Stimulated activated naive B cell treated with anti-CD40 and anti-IgM and Interleukin-4, amounts not matched to agents 10 μg/mL and 1 μg/mL and 100 μg/mL, for 72 hours (primary cell): ENCODE measurements around the gene RHOD.

Source experiments
- ATAC-seq, 2 donors: fragments of 150-1000 bp; cut with Tn5 transposase; replicated peaks; 2 replicates each; pipeline ENCODE4 v1.10.0; 2021; ENCODE audit warnings: moderate library complexity in 1 of 2
- DNase-seq: peaks from one replicate; pipeline ENCODE4 v3.0.0; 2021
- H3K27ac Mint-ChIP-seq: one replicate; pipeline ENCODE4 v1.8.0; 2022; ENCODE audit warnings: mild to moderate bottlenecking, mixed read lengths
- H3K27me3 Mint-ChIP-seq, 2 donors: one replicate each; pipeline ENCODE4 v1.8.0; 2022; ENCODE audit warnings: mixed read lengths in 2 of 2
- H3K36me3 Mint-ChIP-seq, 2 donors: one replicate each; pipeline ENCODE4 v1.8.0; 2022; ENCODE audit warnings: mixed read lengths in 2 of 2, mild to moderate bottlenecking in 1 of 2
- H3K4me1 Mint-ChIP-seq, 2 donors: one replicate each; pipeline ENCODE4 v1.8.0; 2022; ENCODE audit warnings: mixed read lengths in 2 of 2, mild to moderate bottlenecking in 1 of 2
- H3K4me3 Mint-ChIP-seq, 2 donors: one replicate each; pipeline ENCODE4 v1.8.0; 2022; ENCODE audit warnings: mild to moderate bottlenecking in 2 of 2, mixed read lengths in 2 of 2, moderate library complexity in 1 of 2
- H3K9me3 Mint-ChIP-seq, 2 donors: one replicate each; pipeline ENCODE4 v1.8.0; 2022; ENCODE audit warnings: mixed read lengths in 2 of 2, mild to moderate bottlenecking in 1 of 2

Gene RHOD

DNA sequence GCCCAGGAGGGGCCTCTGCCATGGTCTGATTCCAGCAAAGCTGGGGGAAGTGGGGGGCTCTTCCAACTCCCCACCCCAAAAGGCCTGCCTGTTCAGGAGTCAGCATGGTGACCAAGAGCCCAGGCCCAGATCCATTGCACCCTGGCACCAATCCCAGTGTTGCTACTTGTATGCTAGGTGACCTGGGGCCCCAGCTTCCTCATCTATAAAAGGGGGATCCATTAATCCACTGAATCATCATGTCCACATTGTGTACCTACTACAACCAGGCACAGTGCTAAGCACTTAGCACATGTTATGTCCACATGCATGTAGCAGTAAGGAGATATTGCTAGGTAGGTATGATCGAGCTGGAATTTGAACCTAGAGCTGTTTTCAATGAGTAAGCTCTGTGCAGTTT lies 31.7 kb upstream of the RHOD start:
- no peak for DNase-seq
- Mint-ChIP-seq H3K9me3 (no peaks in the 10 kb centered on the region), H3K27me3 (peaks cover 67 to 87% of the 10 kb centered on the region in 2 donors), H3K4me1 (peaks cover 24 to 26% of the 10 kb centered on the region in 2 donors), H3K27ac (no peak overlapping the region), H3K36me3 (no peaks in the 10 kb centered on the region), H3K4me3 (no peak overlapping the region)
- ATAC-seq: no peak

DNA sequence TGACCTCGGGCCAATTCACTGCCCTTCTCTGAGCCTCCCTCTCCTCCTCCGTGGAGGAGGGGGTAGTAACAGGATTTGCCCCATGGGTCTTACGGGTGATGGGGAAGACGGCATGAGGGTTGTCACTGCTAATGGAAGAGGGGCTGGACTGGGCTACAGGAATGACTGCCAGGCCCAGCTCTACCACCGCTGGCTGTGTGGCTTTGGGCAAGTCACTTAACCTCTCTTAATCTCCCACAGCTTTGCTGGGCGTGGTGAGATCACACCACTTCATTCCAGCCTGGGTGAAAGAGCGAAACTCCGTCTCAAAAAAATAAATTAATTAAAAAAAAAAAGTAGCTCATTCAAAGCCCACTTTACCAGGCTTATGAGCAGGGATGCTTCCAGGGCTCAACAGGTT lies 30.9 kb upstream of the RHOD start:
- no peaks in the 10 kb centered on the region for H3K9me3 Mint-ChIP-seq
- H3K4me3 Mint-ChIP-seq: no peak overlapping the region
- no peak for ATAC-seq
- no peak for DNase-seq
- no peak overlapping the region for H3K27ac Mint-ChIP-seq
- H3K27me3 Mint-ChIP-seq: peaks cover 67 to 91% of the 10 kb centered on the region in 2 donors
- no peaks in the 10 kb centered on the region for H3K36me3 Mint-ChIP-seq
- peaks cover 22 to 26% of the 10 kb centered on the region in 2 donors for H3K4me1 Mint-ChIP-seq

DNA sequence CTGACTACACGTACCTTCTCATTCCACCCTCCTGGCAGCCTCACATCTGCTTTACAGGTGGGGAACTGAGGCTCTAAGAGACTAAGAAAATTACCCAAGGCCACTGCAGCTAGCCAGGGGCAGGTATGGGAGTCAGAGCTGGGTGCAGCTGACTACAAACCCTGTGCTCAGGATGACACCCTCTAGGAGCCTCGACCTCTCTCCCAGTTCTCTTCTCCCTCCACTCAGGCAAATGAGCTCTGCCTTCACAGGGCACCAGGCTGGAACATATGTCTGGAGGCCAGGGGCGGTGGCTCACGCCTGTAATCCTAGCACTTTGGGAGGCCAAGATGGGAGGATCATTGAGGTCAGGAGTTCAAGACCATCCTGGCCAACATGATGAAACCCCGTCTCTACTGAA lies 29.7 kb upstream of the RHOD start:
- Mint-ChIP-seq H3K9me3 (no peaks in the 10 kb centered on the region), H3K4me3 (no peak overlapping the region), H3K36me3 (no peaks in the 10 kb centered on the region), H3K27ac (no peak overlapping the region), H3K27me3 (peaks cover 68 to 91% of the 10 kb centered on the region in 2 donors), H3K4me1 (peaks cover 30 to 31% of the 10 kb centered on the region in 2 donors)
- DNase-seq (no peak), ATAC-seq (no peak)

DNA sequence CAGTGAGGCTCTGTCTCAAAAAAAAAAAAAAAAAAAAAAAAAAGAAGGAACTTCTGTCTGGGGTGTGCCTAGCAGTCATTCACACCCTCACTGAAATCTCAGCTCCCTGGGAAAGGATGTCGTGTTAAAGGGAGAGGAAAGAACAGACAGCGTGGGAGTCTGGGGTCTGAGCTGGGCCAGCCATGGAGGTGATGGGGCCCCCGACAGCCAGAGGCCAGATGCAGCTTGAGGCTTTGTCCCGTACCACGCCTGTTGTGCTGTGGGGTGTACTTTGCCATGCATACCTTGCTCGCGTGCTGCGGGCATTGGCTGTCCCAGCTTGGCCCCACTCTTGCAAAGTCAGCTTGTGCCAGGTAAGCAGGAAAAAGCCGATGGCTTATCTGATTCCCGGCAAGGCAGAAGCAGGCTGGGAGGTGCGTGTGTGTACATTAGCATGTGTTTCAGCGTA lies 29.1 kb upstream of the RHOD start:
- peaks cover 28 to 34% of the 10 kb centered on the region in 2 donors for H3K4me1 Mint-ChIP-seq
- no peak overlapping the region for H3K4me3 Mint-ChIP-seq
- H3K9me3 Mint-ChIP-seq: no peaks in the 10 kb centered on the region
- H3K36me3 Mint-ChIP-seq: no peaks in the 10 kb centered on the region
- H3K27ac Mint-ChIP-seq: no peak overlapping the region
- ATAC-seq: peak in 1 of 2 donors; percentile 11
- peaks cover 68 to 91% of the 10 kb centered on the region in 2 donors for H3K27me3 Mint-ChIP-seq
- DNase-seq: no peak

DNA sequence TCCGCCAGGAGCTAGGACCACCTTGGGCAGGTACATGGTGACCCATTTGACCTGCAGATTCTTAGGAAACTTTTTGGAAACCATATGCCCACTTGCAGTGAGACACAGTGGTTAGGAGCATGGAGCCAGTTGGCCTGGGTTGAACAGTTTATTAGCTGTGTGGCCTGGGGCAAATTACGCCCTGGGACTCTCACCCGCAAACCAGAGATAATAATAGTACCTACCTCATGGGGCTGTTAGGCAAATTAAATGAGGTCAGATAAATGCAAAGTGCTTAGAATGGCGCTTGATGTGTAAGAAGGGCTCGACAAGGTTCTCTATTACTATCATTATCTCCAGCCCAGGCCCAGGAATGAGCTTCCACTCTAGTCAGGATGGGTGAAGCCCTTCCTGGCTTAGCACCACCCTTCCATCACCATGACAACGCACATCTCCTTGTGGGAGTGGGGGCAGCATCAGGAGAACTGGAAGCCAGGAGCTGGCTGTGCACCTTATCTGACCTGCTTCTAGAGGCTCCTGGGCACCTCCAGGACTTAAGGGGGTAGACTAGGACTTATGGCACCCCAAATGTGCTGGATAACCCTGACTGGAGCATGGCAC lies 28.6 kb upstream of the RHOD start:
- Mint-ChIP-seq H3K27ac (no peak overlapping the region), H3K36me3 (no peaks in the 10 kb centered on the region), H3K9me3 (no peaks in the 10 kb centered on the region), H3K4me3 (no peak overlapping the region), H3K4me1 (peaks cover 27 to 34% of the 10 kb centered on the region in 2 donors), H3K27me3 (peaks cover 66 to 90% of the 10 kb centered on the region in 2 donors)
- ATAC-seq: peak; percentile 48 to 66
- no peak for DNase-seq

DNA sequence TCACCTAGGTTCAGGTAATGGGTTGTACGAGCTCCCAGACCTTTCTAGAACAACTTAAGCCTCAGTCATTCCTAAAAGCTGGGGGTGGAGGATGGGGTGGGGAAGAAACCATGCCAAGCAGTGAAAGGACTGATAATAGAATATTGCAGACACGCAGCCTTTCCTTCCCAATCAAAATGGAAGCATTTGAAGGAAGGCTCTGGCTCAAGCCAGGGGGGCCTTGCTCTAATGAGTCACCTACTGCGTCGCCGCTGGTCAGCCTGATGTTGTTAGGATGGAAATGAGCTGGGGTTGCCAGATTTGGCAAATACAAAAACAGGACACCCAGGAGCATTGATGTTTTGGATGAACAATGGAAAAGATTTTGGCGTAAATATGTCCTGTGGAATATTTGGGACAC lies 27.5 kb upstream of the RHOD start:
- ATAC-seq (no peak), DNase-seq (no peak)
- Mint-ChIP-seq H3K9me3 (no peaks in the 10 kb centered on the region), H3K4me1 (peaks cover 23 to 25% of the 10 kb centered on the region in 2 donors), H3K4me3 (no peak overlapping the region), H3K36me3 (no peaks in the 10 kb centered on the region), H3K27ac (no peak overlapping the region), H3K27me3 (peaks cover 72 to 93% of the 10 kb centered on the region in 2 donors)

DNA sequence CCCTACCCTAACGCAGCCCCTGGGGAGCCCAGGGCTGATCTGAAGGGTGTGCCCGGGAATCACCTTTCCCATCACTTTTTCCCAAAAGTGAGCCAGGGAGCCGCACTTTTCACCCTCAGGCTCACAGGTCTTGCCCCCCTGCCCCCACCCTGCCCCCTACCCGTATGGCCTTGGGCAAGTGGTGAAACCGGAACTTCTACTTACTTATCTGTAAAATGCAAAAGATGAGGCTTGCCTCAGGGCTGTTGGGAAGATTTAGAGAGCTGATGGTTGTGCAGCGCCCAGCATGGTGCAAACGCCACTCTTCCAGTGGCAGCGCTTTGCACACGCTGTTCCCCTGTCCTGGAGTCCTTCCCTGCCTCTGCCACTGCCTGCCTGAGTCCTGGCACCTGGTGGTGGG lies 25.7 kb upstream of the RHOD start:
- DNase-seq (no peak), ATAC-seq (no peak)
- Mint-ChIP-seq H3K36me3 (no peaks in the 10 kb centered on the region), H3K27me3 (peaks cover 64 to 90% of the 10 kb centered on the region in 2 donors), H3K4me1 (peaks cover 11 to 12% of the 10 kb centered on the region in 2 donors), H3K9me3 (no peaks in the 10 kb centered on the region), H3K27ac (no peak overlapping the region), H3K4me3 (no peak overlapping the region)

DNA sequence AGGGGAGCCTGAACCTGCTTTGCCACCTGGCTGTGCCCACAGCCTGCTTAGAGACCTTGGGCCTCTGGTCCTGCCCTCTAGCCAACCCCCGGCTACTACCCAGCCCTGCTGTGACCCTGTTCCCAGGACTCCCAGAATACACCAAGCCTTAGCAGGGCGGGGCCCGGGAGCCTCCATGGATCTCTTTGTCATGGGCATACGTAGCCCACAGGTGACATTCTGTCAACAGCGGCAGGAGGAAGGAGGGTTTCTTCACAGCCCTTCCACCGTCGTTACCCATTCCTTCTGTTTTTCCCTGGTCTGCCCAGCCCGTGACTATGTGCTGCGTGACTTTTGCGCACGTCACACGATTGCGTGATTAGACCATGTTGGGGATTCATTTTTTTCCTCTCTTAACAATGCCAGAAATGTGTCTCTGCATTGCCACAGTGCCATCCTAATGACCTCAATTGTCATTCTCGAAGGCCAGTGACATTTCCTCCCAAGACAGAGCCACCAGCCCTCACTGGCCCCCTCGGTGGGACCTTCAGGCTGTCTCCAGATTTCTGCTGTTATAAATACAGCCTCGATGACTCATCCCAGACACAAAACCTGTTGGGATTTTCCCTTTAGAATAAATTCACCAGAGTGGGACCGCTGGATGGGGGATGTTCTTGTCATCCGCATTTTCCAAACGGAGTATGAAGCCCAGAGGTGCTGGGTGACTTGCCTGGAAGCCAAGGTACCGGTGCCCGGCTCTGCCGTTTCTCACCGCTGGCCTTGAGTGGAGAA lies 24.7 kb upstream of the RHOD start:
- Mint-ChIP-seq H3K36me3 (no peaks in the 10 kb centered on the region), H3K9me3 (no peaks in the 10 kb centered on the region), H3K27ac (no peak overlapping the region), H3K4me1 (peaks cover 11 to 12% of the 10 kb centered on the region in 2 donors), H3K27me3 (peaks cover 64 to 90% of the 10 kb centered on the region in 2 donors), H3K4me3 (no peak overlapping the region)
- no peak for DNase-seq
- ATAC-seq: no peak

DNA sequence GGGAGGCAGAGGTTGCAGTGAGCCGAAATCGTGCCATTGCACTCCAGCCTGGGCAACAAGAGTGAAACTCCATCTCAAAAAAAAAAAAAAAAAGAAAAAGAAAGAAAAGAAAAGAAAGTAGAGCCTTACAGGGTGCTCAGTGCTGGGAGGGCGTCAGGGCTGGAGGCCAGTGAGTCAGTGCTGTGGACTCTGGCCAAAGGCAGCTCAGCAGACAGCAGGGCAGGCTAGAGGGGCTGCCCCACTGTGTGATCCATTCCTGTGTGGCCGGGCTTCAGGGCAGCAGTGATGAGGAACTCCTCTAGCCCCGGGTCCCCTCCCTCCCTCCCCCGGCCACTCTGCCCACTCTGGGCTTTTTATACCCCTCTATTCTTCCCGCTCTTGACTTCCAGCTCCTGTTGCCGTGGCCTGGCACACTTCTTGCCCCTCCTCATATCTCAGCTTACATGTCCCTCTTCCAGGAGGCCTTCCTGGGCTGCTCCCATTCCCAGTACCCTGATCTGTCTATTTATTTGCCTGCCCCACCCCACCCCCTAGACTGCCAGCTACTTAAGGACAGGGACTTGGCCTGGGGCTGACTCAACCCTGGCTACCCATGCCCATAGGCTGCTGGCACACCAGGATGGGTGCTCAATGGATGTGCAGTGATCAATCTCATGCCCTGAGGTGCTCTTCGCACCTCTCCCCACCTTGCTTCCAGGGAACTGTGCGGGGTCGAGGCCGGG lies 23.7 kb upstream of the RHOD start:
- no peak for DNase-seq
- H3K9me3 Mint-ChIP-seq: no peaks in the 10 kb centered on the region

DNA sequence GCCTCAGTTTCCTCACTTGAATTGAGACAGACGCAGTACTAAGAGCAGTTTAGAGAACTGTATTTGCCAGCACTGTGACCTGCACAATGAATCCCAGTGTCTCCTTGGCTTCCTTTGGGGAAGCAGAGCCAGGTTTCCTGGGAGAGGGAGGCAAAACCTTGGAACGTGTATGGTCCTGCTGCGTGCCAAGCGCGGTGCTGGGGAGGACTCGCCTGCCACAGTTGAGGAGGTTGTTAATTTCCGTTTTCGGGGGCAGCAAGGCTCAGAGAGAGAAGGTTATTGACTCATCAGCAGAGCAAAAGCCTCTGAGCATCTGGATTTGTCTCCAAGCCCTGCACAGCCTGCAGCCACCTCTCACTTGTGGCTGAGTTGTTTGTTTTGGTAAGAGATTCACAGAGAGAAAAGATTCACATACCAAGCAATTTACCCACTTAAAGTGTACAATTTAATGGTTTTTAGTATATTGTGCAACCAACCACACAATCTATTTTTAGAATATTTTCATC lies 22.9 kb upstream of the RHOD start:
- H3K4me3 Mint-ChIP-seq: no peak overlapping the region
- no peaks in the 10 kb centered on the region for H3K9me3 Mint-ChIP-seq
- H3K36me3 Mint-ChIP-seq: no peaks in the 10 kb centered on the region
- no peak for DNase-seq
- ATAC-seq: peak in 1 of 2 donors; percentile 33
- H3K27ac Mint-ChIP-seq: no peak overlapping the region
- peaks cover 10 to 12% of the 10 kb centered on the region in 2 donors for H3K4me1 Mint-ChIP-seq
- peaks cover 66 to 79% of the 10 kb centered on the region in 2 donors for H3K27me3 Mint-ChIP-seq

More for the DNA sequence above, 23.7 kb upstream of the RHOD start:
- ATAC-seq: no peak
- Mint-ChIP-seq H3K27me3 (peaks cover 66 to 82% of the 10 kb centered on the region in 2 donors), H3K4me1 (peaks cover 11 to 12% of the 10 kb centered on the region in 2 donors), H3K36me3 (no peaks in the 10 kb centered on the region), H3K27ac (peak overlapping the region; percentile 52), H3K4me3 (no peak overlapping the region)

DNA sequence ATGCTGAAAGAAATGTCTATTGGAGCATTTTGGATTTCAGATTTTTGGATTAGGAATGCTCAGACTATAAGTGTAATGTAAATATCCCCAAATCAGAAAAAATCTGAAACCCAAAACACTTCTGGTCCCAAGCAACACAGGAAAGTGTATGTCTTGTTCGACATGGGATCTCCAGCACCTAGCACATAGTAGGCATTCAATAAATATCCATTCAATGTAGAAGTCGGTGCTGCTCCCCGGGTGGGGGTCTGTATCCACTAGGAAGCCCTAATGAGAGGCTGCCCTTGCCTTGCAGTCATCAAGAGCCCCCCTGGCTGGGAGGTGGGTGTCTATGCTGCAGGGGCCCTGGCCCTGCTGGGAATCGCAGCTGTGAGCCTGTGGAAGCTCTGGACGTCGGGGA lies 22.3 kb upstream of the RHOD start:
- Mint-ChIP-seq H3K27me3 (peaks cover 60 to 75% of the 10 kb centered on the region in 2 donors), H3K36me3 (no peaks in the 10 kb centered on the region), H3K27ac (no peak overlapping the region), H3K4me1 (peaks cover 10 to 12% of the 10 kb centered on the region in 2 donors), H3K4me3 (no peak overlapping the region), H3K9me3 (no peaks in the 10 kb centered on the region)
- ATAC-seq (no peak), DNase-seq (no peak)

DNA sequence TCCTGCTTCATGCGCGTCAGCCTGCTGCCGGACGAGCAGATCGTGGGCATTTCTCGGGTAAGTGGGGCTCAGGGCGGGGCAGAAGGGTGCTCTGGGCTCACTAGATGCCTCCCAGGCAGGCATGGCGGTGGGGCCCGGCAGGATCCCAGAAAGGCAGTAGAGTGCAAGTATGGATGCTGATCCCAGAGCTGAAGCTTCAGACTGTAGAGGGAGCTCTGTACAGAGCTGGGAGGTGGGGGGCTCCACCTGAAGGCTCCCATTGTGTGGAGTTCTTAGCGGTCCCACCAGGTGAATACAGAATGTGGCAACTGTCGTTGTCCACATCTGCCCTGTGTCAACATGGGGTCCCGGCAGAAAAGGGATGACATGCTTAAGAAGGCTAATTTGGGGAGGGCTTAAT lies 16.5 kb upstream of the RHOD start:
- no peak overlapping the region for H3K27ac Mint-ChIP-seq
- H3K9me3 Mint-ChIP-seq: no peaks in the 10 kb centered on the region
- no peak for ATAC-seq
- peaks cover 55 to 70% of the 10 kb centered on the region in 2 donors for H3K27me3 Mint-ChIP-seq
- no peak overlapping the region for H3K4me3 Mint-ChIP-seq
- DNase-seq: no peak
- H3K4me1 Mint-ChIP-seq: peaks cover 11 to 16% of the 10 kb centered on the region in 2 donors
- no peaks in the 10 kb centered on the region for H3K36me3 Mint-ChIP-seq

DNA sequence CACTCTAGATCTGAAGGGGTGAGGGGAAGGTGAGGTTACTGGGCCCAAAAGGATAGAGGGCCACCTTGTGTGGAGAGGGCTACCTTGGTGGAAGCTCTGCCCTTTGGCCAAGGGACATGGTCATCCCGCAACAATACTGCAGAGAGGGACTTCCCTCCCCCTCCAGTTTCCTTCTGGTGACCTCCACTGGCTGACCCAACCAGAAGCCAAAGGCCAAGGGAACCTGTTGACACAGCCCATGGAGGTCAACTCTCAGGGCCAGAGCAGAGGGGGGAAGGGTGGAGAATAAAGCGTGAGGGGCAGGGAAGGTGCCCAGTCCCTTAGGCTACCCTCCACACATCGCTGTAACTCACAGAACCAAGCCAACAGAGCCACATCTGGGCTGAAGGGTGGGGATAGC lies 15.0 kb upstream of the RHOD start:
- H3K4me3 Mint-ChIP-seq: no peak overlapping the region
- ATAC-seq (no peak), DNase-seq (no peak)
- H3K27me3 Mint-ChIP-seq: peaks cover 52 to 65% of the 10 kb centered on the region in 2 donors
- H3K9me3 Mint-ChIP-seq: no peaks in the 10 kb centered on the region
- peaks cover 16 to 18% of the 10 kb centered on the region in 2 donors for H3K4me1 Mint-ChIP-seq
- no peaks in the 10 kb centered on the region for H3K36me3 Mint-ChIP-seq
- H3K27ac Mint-ChIP-seq: no peak overlapping the region

DNA sequence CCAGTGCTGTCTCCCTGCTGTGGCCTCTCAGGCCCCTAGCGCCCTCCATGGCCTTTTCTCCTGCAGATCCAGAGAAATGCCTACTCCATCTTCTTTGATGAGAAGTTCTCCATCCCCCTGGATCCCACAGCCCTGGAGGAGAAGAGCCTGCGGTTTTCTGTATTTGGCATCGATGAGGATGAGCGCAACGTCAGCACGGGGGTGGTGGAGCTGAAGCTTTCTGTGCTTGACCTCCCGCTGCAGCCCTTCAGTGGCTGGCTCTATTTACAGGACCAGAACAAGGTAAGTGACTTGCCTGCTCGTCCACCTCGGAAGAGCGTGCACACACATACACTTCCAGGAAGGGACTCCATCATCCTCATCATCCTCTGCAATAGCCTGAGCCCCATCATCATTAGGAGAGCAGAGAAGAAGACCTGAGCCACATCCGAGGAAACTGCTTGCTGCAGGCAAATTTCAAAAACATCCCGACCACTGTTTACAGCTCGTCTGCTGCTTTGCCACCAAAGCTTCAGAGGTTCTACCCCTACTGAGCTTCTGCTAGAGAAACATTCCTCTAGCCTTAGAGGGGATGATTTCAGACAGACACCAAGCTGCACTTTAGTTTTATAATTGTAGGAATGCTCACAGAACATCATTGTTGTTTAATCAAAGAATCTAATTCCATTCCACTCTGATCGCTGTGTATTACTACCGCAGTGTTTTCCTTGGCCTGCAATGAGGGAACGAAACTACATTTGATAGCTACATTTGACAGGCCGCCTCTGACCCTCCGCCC lies 12.9 kb upstream of the RHOD start:
- H3K4me3 Mint-ChIP-seq: no peak overlapping the region
- H3K27ac Mint-ChIP-seq: no peak overlapping the region
- H3K4me1 Mint-ChIP-seq: peaks cover 16 to 19% of the 10 kb centered on the region in 2 donors
- DNase-seq (no peak), ATAC-seq (no peak)
- H3K27me3 Mint-ChIP-seq: peaks cover 47 to 61% of the 10 kb centered on the region in 2 donors
- no peaks in the 10 kb centered on the region for H3K36me3 Mint-ChIP-seq
- H3K9me3 Mint-ChIP-seq: no peaks in the 10 kb centered on the region
